ENCODE data around the gene IL17REL.

IL17REL gene

GRCh38 chr22:50010676-50011446 is 1.7 kb downstream of the IL17REL start:
- intact Hi-C loops (cut with DNase I) = no loop called here
- peak in 1 of 42 donors; percentile 4 for DNase-seq

DNA sequence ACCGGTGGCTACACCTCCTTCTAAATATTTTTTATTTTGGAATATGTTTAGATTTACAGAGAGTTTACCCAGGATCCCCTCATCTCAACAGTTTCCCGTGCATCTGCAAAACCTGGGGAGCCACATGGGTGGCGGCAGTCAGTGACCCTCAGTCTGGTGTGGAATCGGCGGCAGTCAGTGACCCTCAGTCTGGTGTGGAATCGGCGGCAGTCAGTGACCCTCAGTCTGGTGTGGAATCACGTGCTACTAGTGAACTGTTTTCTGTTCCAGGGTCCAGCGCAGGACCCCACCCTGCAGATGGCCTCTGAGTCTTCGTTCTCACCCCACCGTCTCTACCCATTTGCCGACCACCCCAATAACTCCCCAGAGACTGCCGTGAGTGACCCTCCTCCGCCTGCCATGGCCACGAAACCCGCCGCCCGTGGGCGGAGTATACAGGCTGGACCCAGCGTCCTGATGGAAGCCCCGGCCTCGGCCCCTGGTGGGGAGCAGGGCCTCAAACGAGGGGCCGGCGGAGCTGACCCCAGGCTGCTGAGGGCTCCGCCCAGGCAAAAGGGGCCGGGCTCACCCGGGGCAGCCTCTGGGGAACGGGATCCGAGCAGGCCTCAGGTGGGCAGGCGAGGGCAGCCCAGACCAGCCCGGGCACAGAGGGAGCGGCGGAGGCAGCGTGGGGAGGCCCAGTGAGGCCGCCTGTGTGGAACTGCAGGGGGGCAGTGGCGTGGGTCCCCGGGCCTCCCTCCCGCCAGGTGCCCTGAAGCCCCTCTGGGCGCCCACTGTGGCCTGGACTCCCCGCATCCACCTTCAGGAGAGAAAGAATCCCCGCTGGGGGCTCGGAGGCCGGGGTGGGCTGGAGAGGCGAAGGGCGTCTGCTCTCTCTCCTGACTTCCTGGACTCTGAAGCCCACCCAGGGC is 2.5 kb downstream of the IL17REL start:
- intact Hi-C loops (cut with DNase I) = no loop called here
- peak in 3 of 42 donors; percentile 6 to 47 (median 32) for DNase-seq

DNA sequence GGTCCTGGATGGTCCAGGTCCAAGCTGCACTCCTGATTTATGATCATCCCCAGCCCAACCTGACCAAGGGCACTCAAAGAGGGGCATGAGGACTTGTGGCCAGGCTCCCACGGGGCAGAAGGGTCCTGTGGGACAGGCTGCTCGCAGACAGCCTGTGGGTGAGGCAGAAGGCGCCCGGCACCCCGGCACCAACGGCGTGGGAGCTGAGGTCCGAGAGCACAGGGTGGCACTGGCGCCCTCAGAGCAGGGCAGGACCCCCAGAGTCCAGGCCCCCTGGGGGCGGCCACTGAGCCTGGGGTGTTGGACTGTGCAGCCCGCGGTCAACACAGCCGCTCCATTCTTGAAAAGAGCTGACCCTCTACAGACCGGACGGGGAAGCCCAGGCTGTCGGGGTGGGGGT is 3.3 kb downstream of the IL17REL start:
- DNase-seq = peak in 3 of 42 donors; percentile 10 to 33 (median 19)
- intact Hi-C loops (cut with DNase I) = no loop called here

DNA sequence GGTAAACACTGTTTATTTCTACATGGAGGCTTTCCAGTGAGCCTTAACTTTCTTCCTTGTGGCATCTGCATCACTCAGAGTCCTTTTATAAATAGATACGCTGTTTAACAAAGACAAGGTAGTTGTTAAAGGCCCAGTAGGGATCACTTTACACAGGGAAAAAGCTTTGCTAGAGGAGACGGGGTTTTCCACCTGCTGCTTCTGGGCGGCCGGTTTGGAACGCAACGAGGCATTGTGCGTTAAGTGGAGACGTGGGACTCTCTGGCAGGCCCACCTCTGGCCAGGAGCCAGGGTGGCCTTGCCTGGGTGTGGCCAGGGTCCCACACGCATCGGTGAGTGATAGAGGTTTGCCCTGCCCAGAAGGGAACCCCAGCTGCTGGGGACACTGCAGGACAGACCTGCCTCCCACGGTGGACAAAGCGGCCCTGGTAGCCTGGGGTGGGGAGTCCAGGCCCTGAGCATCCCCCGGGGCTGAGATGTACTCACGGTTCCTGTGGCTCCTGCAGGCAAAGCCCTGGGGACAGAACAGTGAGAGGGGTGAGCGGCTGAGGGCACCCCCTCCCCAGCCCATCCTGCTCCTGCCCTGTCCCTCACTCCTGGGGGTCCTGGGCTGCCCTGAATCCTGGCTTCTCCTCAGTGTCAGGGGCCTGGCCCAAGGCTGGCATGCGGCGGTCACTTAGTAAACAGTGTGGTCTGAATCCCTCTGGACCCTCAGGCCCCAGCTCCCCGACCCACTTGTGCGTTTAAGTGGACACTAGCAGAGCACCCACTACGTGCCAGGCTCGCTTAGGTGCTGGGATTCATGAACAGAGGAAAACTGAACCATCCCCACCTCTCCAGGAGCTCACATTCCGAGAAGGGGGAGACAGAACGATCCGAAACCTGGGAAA is 4.2 kb downstream of the IL17REL start:
- peak in 4 of 42 donors; percentile 5 to 36 (median 12) for DNase-seq
- intact Hi-C loops (cut with DNase I) = no loop called here

DNA sequence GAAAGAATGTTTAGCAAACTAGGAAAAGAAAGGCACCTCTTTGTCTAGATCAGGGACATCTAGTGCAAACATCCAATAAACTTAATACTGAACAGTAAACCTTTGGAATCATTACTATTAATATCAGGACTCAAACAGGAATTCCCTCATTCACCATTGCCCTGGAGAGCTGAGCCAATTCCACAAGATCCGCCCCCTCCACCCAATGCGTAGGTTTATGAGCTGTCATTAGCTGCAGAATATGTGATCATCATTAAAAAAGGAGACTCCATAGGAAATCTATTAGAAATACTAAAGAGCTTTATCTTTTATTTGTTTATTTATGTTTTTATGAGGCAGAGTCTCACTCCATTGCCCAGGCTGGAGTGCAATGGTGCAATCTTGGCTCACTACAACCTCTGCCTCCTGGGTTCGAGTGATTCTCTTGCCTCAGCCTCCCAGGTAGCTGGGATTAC is 5.5 kb downstream of the IL17REL start:
- intact Hi-C loops (cut with DNase I) = no loop called here
- peak in 36 of 42 donors; percentile 23 to 85 (median 52) for DNase-seq

DNA sequence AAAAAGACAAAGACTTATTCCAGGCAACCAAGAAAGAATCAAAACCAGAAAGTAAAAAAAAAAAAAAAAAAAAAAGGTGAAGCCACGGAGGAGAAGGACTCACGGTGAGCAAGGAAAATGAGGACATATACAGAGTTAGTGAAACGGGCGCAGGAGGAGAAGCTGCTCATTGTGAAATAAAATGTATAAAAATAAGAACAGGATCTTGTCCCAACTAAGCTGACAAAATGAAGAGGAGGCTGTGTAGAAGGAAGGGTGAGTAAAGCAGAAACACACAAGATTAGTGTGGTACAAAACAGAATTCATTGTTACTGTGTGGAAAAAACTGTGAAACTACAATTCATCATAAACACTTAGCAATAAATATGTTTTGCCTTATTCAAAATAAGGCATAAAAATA is 7.6 kb downstream of the IL17REL start:
- DNase-seq = peak in 1 of 42 donors; percentile 6
- intact Hi-C loops (cut with DNase I) = no loop called here

DNA sequence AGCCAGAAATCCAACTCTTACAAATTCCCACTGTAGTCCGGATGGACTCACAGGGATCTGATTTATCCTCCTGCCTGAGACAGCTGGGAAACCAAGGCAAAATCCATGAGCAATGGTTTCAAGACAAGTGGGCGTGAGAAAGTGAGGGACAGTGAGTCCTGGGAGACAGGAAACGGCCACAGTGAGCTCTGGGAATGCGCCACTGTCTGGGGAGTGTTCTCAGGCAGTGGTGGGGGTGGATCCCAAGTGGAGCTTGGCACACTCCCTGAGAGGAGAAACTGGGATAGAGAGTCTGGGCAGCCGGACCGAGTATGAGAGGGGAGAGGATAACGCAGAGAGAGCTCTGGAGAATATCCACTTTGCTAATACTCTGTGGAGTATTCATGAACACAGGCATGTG is 9.8 kb downstream of the IL17REL start:
- intact Hi-C loops (cut with DNase I) = no loop called here
- peak in 3 of 42 donors; percentile 3 to 29 (median 6) for DNase-seq

- intact Hi-C loops (cut with DNase I) = no loop called here
- DNase-seq = peak in 3 of 42 donors; percentile 10 to 32 (median 22)
Observed at GRCh38 chr22:50001388-50002231, 11.0 kb downstream of the IL17REL start.

DNA sequence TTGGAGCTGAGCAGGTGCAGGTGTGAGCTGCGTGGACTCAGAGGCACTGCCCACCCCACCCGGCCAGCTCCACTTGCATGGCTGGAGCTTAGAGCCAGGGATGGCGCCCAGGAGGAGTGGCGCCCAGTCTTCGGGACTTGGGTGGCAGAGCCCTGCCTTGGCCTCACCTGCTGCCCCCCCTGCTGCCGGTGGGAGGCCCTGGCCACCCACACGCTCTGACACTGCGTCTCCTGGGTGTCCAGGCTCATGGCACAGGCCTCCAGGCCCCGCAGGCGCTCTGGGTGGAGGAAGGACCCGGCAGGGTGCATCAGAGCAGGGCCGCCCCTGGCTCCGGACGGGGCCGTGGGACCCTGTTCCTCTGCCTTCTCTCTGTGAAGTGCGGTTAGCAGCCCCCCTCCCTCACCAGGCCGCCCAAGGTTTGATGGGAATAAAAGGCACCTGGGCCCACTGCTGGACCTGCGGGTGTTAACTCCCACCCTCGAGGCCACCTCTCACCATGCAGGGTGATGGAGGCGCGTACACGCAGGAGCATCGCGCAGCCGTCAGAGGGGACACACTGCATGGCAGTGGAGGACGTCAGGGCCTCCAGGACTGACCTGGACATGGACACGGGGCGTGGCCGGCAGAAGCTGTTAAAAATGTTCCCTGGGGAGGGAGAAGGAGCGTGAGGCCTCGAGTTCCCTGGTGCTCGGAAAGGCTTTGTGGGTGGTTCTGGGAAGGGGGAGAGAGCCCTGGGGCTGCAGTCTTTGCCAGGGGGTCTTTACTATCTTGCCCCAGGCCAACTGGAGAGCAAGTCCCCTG is 11.8 kb downstream of the IL17REL start:
- intact Hi-C loops (cut with DNase I) = no loop called here

GRCh38 chr22:49999946-50000586 is 12.5 kb downstream of the IL17REL start:
- intact Hi-C loops (cut with DNase I) = loop anchor here (10.0 kb wide), 1 partner anchor 65 kb away; no protein-coding TSS in a partner anchor

More for the DNA sequence above, 11.8 kb downstream of the IL17REL start:
- DNase-seq = peak in 5 of 42 donors; percentile 9 to 34 (median 10)

GRCh38 chr22:49999063-49999945 is 13.3 kb downstream of the IL17REL start:
- peak in 8 of 42 donors; percentile 3 to 43 (median 14) for DNase-seq
- intact Hi-C loops (cut with DNase I) = loop anchor here (10.0 kb wide), 1 partner anchor 65 kb away; no protein-coding TSS in a partner anchor

More at GRCh38 chr22:49999946-50000586, 12.5 kb downstream of the IL17REL start:
- DNase-seq = peak in 6 of 42 donors; percentile 0 to 33 (median 16)

GRCh38 chr22:49998718-49999062 is 13.9 kb downstream of the IL17REL start:
- intact Hi-C loops (cut with DNase I) = loop anchor here (10.0 kb wide), 1 partner anchor 64 kb away; no protein-coding TSS in a partner anchor
- DNase-seq = peak in 4 of 42 donors; percentile 4 to 10 (median 6)

DNA sequence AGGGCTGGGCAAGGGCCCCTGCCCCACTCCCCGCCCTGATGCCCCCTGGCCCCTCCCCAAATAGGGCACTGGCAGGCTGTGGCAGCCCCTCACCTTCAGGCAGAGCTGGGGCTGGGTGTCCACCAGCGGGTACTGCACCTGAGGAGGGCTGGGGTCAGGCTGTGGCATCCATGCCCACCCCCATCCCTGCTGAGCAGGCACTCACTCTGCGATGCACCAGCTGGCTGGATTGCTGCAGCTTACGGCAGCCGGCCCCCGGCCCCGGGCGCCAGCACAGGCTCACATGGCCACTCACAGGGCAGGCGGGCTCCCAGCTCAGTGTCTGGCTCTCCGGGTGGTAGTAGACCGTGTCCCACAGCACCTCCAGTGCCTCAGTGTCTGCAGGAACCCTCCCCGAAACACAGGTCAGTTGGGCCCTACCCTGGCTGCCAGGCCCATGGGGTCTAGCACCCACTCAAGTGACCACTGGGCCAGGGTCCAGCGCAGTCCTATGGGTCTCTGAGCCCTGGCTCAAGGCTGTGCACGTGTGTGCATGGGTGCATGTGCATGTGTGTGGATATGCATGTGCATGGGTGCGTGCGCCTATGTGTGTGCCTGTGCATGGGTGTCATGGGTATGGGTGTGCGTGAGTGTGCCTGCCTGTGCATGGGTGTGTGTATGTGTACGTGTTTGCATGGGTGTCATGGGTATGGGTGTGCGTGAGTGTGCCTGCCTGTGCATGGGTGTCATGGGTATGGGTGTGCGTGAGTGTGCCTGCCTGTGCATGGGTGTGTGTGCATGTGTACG is 14.4 kb downstream of the IL17REL start:
- intact Hi-C loops (cut with DNase I) = loop anchor here (10.0 kb wide), 1 partner anchor 63 kb away; no protein-coding TSS in a partner anchor
- peak in 8 of 42 donors; percentile 3 to 38 (median 14) for DNase-seq

DNA sequence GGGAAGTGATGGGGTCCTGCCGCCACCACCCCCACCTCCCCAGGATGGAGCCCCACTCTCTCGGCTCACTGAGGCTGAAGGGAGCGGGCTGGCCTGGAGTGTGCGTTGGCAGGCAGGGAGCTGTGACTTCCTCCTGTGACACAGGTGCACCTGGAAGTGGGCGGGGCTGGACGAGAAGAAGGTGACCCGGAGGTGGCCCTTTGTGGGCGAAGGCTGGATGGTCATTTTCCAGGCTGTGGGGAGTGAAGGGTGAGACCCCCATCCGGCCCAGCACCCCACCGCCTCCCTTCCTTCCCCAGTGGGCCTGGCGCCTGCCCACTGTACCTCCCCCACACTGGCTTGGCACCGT is 15.3 kb downstream of the IL17REL start:
- intact Hi-C loops (cut with DNase I) = loop anchor here (10.0 kb wide), 1 partner anchor 62 kb away; no protein-coding TSS in a partner anchor
- DNase-seq = peak in 7 of 42 donors; percentile 3 to 28 (median 14)

All from head of caudate nucleus (tissue), 42 donors.